AG04449 (cell line): ENCODE results near the gene ARL6IP4.
"Not testable (repeated sequence)": the region's sequence is repeated elsewhere in the genome, so short reads cannot be mapped to it uniquely, and the experiment has no call there.

ENCODE experiments used
- CTCF ChIA-PET: fragments of 350-600 bp; formaldehyde crosslinking; extraction: SDS; loops from one replicate; lab custom pipeline; 2021; ENCODE audit warnings: antibody characterized with exemption; lab: Yijun Ruan, JAX
- POLR2A ChIA-PET: fragments of 400-600, 350-600 bp; formaldehyde crosslinking; extraction: SDS; loops from one replicate; lab custom pipeline; 2020; ENCODE audit warnings: antibody characterized with exemption, inconsistent platforms; lab: Yijun Ruan, JAX
- DNase-seq: peaks from one replicate; pipeline ENCODE4 v3.0.0-alpha.2; 2010; ENCODE audit warnings: low read depth, low spot score
- H3K4me3 ChIP-seq: 2 replicates; pipeline ENCODE4 v1.5.1; 2011; ENCODE audit warnings: low read depth, mild to moderate bottlenecking, control low read depth, low read length
- CTCF ChIP-seq: IDR thresholded peaks from one replicate; pipeline ENCODE4 v1.5.1; 2011; ENCODE audit warnings: mild to moderate bottlenecking, moderate library complexity, low read length, control low read depth, inconsistent platforms; ENCODE audit not compliant: insufficient read depth; ENCODE audit errors: missing control alignments

ARL6IP4 gene

GRCh38 chr12:122980183-122981035 is at the start of gene ARL6IP4:
TSS of gene ARL6IP4 (plus strand) at chr12:122980681. CDS start at chr12:122981140, 459 bp downstream.
- ChIA-PET CTCF (interaction anchor here (3.9 kb wide), 1 partner anchor 258 kb away, joined by 27 read pairs; no protein-coding TSS in a partner anchor), POLR2A (interaction anchor here (0.6 to 2.0 kb wide), 6 partner anchors 9 to 252 kb away, joined by 3 to 11 read pairs (median 4); partner anchors contain the start of genes ABCB9, MPHOSPH9 and MTRFR)
- H3K4me3 ChIP-seq = peak within 1 kb of the TSS; percentile 87
- no peak for TF ChIP-seq CTCF
- no peak for DNase-seq

- no peak for DNase-seq
- H3K4me3 ChIP-seq = no peak overlapping the region
- no peak for TF ChIP-seq CTCF
- ChIA-PET CTCF (interaction anchor here (2.3 kb wide), 1 partner anchor 20 kb away, joined by 5 read pairs; no protein-coding TSS in a partner anchor), POLR2A (no interaction called here)
Measured at GRCh38 chr12:122932207-122932606, 48.3 kb upstream of the ARL6IP4 start.

GRCh38 chr12:122934722-122935121 is 45.8 kb upstream of the ARL6IP4 start:
- H3K4me3 ChIP-seq = no peak overlapping the region
- CTCF ChIA-PET = no interaction called here
- no peak for DNase-seq
- POLR2A ChIA-PET = no interaction called here
- no peak for TF ChIP-seq CTCF

GRCh38 chr12:122935318-122935717 is 45.2 kb upstream of the ARL6IP4 start:
- DNase-seq = no peak
- no peak overlapping the region for H3K4me3 ChIP-seq
- CTCF ChIA-PET = interaction anchor here (1.3 to 1.5 kb wide), 3 partner anchors 10 to 303 kb away, joined by 3 to 4 read pairs (median 4); no protein-coding TSS in a partner anchor
- TF ChIP-seq CTCF = no peak
- POLR2A ChIA-PET = no interaction called here

- no peak for TF ChIP-seq CTCF
- POLR2A ChIA-PET = no interaction called here
- CTCF ChIA-PET = interaction anchor here (0.9 to 1.5 kb wide), 3 partner anchors 9 to 144 kb away, joined by 3 to 4 read pairs (median 3); no protein-coding TSS in a partner anchor
- DNase-seq = no peak
- no peak overlapping the region for H3K4me3 ChIP-seq
Measured at GRCh38 chr12:122937622-122938091, 42.8 kb upstream of the ARL6IP4 start.

GRCh38 chr12:122939125-122939524 is 41.4 kb upstream of the ARL6IP4 start:
- no peak for TF ChIP-seq CTCF
- H3K4me3 ChIP-seq = no peak overlapping the region
- ChIA-PET CTCF (interaction anchor here (1.0 to 1.5 kb wide), 2 partner anchors 8 to 86 kb away, joined by 3 read pairs; no protein-coding TSS in a partner anchor), POLR2A (no interaction called here)
- DNase-seq = no peak

GRCh38 chr12:122941351-122941750 is 39.1 kb upstream of the ARL6IP4 start:
- CTCF ChIA-PET, POLR2A ChIA-PET, H3K4me3 ChIP-seq, DNase-seq: not testable (repeated sequence)
